RCC 7860 (cell line): ENCODE measurements around the gene PDHB.
A peak's percentile ranks its signal among the peaks of the same experiment; 100 is the strongest.

Experiments used
- DNase-seq: peaks from one replicate; pipeline ENCODE4 v3.0.0-alpha.2; 2015; ENCODE audit warnings: low spot score
- FAIRE-seq: peaks from 2 replicates; lab custom pipeline; 2012; peaks lifted over from hg19 to GRCh38; lab: Jason Lieb, UNC

The PDHB gene

DNA sequence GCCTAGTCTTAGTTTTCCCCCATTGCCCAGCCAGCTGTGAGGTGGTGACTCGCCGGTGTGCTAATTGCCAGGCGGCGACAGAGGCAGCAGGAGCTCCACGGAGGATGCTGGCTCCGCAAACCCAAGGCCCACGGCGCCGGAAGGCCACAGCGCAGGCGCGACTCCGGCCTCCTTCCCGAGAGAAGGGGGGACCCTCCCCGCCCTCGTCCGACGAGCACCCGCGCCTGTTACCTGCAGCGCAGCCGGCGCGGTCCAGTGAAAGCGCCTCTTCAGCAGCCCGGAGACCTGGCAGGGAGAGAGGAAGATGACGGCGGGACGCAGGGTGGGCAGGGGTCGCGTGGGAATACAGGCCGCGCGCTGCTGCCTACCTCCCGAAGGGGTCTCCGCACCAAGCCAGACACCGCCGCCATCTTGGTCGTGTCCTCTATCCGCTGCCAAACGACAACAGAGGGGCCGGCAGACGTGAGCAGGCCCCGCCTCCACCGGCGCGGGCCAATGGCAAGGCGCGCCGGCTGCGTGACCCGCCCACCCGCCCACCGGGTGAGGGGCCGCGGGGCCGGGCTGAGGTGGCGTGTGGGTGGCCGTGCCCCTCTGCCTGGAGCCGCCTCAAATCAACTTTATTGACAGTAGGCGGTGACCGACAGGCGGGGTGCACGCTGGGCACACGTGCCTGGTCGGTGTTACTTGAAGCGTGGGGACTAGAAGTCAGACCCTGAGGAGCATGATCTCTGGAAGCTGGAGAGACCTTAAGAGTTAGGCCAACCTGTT is at the start of gene PDHB:
TSS of gene PDHB (minus strand) at position 433 of the 768 bp plus-strand sequence. CDS start at position 410, 23 bp downstream.
- DNase-seq (peak; percentile 70), FAIRE-seq (no peak)

DNA sequence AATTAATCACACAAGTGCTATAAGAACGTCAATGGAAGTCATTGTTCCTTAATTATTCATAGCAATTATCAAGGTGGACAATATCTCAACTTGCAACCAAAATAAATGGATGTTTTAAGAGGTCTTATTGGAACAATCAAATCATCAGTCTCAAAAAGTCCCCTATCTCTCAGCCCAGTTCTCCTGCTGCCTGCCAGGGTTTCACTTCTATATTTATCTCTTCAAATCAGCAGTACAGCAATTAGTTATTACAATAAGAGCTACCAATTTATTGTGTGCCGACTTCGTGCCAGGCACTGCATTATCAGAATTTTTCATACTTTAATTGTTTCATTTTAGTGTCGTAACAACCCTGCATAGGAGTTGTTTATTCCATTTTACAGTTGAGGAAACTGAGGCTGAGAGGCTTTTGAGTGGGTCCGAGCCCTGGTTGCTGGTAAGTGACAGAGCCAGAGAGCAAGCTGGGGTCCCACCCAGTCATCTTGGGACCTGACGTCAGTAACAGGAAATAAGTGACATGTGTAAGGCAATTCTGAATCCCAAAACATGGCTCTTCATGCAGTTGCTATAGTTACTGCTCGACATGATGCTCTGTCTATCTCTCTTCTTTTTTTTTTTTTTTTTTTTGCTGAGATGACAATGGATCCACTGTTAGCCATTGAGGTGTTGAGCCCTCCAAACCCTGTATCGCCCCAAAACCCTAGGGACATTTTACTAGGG is 49.4 kb upstream of the PDHB start:
- no peak for DNase-seq
- FAIRE-seq, result no peak

- no peak for DNase-seq
- no peak for FAIRE-seq
These were observed 46.7 kb upstream of the PDHB start for GRCh38 chr3:58480309-58480708.

- no peak for FAIRE-seq
These were observed 45.1 kb upstream of the PDHB start for GRCh38 chr3:58478781-58479180.

GRCh38 chr3:58474967-58475578 is 41.4 kb upstream of the PDHB start:
- FAIRE-seq (no peak), DNase-seq (no peak)

More at GRCh38 chr3:58478781-58479180, 45.1 kb upstream of the PDHB start:
- no peak for DNase-seq

DNA sequence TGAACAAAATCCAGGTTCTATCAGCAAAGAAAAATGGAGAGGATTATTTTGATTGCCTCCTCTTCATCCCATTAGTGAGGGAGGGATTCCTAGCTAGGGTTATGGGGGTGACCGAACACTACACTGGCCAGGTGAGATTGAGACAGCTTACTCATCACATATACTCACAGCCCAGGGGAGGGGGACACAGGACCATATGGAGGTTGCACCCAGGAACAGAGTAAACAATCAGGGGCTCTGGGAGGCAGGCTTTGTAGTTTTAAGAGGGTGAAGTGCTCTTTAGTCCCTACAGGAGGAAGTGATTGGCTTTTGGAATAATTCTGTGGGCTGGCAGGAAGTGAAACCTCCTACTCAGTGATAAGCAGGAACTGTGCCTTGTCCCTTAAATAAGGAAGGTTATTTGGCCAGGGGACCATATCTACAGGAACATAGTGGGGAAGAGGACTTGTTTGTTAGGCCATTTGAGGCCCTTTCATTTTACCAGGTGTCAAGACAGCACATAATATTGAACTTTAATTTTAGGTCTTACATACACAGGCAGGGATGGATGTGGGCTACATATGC is 40.8 kb upstream of the PDHB start:
- DNase-seq (no peak), FAIRE-seq (no peak)

DNA sequence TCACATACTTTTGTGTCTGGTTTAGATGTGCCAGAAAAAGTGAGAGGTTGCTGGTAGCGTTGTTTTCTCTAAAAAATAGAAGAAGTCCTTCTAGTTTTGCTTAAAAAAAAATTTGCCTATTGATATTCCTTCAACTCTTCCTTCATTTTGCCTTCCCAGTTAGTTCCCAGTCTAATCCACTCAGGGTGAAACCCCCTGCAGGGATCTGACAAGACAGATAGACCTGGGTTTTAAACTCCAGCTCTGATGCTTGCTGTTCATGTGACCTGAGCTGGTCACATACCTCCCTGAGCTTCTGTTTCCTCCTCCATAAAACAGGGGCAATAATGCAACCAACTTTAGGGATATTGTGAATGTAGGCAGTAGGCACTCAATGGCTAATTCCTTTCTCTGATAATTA is 39.6 kb upstream of the PDHB start:
- DNase-seq (no peak), FAIRE-seq (no peak)

GRCh38 chr3:58471025-58471887 is 37.6 kb upstream of the PDHB start:
- FAIRE-seq (peak; percentile 92), DNase-seq (peak; percentile 69)

DNA sequence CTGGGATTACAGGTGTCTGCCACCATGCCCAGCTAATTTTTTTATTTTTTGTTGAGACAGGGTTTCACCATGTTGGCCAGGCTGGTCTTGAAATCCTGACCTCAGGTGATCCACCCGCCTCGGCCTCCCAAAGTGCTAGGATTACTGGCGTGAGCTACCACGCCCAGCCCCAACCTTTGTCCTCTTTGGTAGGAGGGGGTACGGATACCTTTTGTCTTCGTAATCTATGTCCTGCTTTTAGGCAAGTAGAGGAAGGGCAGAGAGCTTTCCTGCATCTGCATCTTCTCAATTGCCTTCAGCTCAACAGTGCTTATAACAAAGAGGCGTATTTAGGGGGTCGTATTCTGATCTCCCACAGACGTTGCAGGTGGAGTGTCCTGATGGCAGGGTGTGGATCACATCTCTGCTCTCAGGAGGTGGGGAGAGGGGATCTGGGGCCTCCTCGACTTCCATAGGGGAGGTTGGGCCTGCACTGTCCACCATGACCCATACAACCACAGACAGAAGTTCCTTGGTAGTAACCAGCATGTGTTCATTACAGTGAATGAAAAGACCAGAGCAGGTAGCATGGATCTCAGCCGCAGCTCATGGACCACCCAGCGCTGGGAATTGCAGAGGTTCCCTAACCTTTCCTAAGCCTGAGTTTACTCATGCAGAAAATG is 36.9 kb upstream of the PDHB start:
- DNase-seq (no peak), FAIRE-seq (no peak)

DNA sequence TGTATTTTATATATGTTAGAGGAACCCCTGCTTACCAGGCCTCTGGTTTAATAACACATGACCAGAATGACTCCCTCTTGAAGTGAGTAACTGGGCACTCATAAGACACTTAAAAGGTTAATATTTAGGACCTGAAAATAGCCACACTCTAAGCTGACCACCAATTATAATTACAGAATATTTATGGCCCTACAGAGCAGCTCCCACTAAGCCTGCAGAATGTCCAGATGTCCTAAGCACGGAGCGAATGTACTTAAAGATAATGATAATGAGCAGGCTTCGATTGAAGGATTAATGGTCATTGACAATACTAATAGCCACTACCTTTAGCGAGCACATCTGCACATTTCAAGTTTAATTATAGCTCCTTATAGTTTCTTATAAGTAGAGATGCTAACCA is 35.5 kb upstream of the PDHB start:
- no peak for DNase-seq
- FAIRE-seq, result no peak

DNA sequence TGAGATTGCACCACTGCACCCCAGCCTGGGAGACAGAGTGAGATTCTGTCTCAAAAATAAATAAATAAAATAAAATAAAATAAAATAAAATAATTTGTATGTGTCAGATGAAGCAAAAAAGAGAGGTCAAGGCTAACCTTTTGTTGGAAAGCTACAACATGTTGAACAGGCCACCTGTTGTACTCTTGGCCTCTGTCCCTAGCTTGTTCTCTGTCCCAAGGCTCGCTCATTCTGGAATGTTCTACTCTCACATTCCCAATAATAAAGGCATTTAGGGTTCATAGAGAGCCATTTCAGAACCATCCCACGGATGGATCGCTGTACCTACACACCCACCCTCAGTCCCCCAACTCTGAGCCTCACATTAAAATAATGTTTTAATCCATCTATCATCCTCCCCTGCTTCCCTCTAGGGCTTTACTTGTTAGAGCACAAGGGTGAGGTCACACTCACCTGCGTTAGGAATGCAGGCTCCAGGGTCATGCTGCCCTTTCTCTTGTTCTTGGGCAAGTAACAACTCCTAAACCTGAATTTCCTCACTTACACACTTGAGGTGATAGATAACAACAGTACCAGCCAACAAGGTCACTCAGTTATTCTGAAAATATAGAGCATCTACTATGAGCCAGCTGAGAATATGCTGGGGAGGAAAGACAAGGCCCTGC is 33.4 kb upstream of the PDHB start:
- DNase-seq (no peak), FAIRE-seq (no peak)

DNA sequence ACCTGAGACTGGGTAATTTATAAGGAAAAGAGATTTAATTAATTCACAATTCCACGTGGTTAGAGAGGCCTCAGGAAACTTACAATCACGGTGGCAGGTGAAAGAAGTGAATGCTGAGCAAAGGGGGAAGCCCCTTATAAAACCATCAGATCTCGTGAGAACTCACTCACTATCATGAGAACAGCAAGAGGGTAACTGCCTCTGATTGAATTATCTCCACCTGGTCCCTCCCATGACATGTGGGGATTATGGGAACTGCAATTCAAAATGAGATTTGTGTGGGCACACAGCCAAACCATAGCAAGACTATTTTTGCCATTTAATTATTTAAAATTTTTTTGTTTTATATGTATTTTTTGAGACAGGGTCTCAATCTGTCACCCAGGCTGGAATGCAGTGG is 31.2 kb upstream of the PDHB start:
- FAIRE-seq (no peak), DNase-seq (no peak)

- DNase-seq, result no peak
These were observed 30.3 kb upstream of the PDHB start for GRCh38 chr3:58463942-58464271.

GRCh38 chr3:58463181-58463941 is 29.7 kb upstream of the PDHB start:
- FAIRE-seq (peak; percentile 60), DNase-seq (peak; percentile 58)

More at GRCh38 chr3:58463942-58464271, 30.3 kb upstream of the PDHB start:
- no peak for FAIRE-seq

GRCh38 chr3:58462829-58463180 is 29.2 kb upstream of the PDHB start:
- FAIRE-seq, result no peak
- DNase-seq, result no peak

- FAIRE-seq, result no peak
- DNase-seq, result no peak
These were observed 25.5 kb upstream of the PDHB start for GRCh38 chr3:58459160-58459559.

- DNase-seq (no peak), FAIRE-seq (no peak)
These were observed 18.5 kb upstream of the PDHB start for GRCh38 chr3:58452176-58452575.

DNA sequence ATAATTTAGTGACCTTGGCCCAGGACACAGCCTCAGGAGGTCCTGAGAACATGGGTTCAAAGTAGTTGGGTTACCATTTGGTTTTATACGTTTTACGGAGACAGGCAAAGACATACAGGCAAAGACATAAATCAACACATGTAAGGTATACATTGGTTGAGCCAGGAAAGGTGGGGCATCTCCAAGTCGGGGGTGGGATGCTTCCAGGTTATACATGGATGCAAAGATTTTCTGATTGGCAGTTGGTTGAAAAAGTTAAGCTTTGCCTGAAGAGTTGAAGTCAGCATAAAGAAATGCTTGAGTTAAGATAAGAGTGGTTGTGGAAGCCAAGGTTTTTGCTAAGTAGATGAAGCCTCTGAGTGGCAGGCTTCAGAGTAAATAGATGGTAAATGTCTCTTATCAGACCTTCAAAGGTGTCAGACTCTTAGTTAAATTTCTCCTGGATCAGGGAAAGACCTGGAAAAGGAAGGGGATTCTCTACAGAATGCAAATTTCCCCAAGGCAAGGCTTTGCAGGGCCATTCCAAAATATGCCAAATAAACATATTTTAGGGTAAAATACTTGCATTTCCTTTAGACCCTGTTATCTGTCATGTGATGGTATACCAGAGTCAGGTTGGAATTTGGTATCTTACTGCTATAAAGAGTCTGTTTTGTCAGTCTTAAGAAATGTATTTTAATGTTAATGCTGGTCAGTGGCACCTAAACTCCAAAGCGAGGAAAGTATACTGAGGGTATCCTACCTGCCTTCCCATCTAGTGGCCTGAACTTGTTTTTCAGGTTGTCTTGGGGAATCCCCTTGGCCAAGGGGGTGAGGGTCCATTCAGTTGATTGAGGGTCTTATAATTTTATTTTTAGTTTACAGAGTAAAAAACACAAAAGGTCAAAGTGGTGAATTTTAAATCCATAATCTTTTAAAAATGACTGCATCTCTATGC is 8.2 kb upstream of the PDHB start:
- DNase-seq (no peak), FAIRE-seq (no peak)
